ENCODE results near the gene SOS2.

- TF ChIP-seq, protein P1, sequence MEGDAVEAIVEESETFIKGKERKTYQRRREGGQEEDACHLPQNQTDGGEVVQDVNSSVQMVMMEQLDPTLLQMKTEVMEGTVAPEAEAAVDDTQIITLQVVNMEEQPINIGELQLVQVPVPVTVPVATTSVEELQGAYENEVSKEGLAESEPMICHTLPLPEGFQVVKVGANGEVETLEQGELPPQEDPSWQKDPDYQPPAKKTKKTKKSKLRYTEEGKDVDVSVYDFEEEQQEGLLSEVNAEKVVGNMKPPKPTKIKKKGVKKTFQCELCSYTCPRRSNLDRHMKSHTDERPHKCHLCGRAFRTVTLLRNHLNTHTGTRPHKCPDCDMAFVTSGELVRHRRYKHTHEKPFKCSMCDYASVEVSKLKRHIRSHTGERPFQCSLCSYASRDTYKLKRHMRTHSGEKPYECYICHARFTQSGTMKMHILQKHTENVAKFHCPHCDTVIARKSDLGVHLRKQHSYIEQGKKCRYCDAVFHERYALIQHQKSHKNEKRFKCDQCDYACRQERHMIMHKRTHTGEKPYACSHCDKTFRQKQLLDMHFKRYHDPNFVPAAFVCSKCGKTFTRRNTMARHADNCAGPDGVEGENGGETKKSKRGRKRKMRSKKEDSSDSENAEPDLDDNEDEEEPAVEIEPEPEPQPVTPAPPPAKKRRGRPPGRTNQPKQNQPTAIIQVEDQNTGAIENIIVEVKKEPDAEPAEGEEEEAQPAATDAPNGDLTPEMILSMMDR (IDR thresholded peaks at IDR 0.05): no peak
- TF ChIP-seq POLR2A (IDR thresholded peaks at IDR 0.05): no peak
These were observed 143.3 kb downstream of the SOS2 start for GRCh38 chr14:50088117-50088515.
